GM19238 (cell line): ENCODE measurements around the gene KBTBD3.
A peak's percentile ranks its signal among the peaks of the same experiment; 100 is the strongest.

Experiments
- DNase-seq: peaks from one replicate; pipeline ENCODE4 v3.0.0; 2011; ENCODE audit warnings: low spot score; ENCODE audit not compliant: insufficient read length

Gene KBTBD3, protein sequence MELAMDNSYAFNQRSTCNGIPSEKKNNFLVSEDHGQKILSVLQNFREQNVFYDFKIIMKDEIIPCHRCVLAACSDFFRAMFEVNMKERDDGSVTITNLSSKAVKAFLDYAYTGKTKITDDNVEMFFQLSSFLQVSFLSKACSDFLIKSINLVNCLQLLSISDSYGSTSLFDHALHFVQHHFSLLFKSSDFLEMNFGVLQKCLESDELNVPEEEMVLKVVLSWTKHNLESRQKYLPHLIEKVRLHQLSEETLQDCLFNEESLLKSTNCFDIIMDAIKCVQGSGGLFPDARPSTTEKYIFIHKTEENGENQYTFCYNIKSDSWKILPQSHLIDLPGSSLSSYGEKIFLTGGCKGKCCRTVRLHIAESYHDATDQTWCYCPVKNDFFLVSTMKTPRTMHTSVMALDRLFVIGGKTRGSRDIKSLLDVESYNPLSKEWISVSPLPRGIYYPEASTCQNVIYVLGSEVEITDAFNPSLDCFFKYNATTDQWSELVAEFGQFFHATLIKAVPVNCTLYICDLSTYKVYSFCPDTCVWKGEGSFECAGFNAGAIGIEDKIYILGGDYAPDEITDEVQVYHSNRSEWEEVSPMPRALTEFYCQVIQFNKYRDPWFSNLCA

DNA sequence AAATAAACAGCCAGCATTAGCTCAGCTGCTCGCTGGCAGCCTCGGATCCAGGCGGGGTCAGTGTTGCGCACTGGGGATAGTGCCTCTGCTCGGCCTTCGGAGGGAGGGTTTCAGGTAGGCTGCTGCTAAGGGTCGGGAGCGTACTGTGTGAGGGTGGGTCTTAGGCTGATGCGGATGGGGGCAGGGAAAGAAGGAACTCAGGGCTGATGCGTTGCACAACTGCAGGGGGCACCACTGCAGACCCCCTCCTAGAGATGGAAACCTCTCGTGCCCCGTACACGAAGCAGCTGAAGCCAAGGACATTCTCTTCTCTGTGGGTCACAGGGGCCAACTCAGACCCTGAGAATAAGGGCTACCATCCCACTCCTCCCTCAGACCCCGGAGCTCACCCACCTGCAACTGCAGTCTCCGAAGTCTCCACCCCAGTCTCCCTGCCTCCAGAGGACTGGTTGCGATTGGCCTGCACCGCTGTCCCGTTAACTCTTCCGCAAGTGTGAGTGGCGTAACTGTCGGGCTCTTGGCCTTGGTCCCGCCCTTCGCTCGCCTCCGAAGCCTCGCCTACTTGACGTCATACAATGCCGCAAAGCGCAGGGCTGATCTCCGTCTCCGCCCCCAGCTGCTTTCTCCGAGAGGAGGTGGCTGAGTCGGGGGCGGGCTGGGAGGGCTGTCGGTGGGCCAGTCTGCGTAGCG is at the start of gene KBTBD3:
Gene KBTBD3 (minus strand): TSS at position 429 of the 690 bp plus-strand sequence. CDS start 18,250 bp downstream, outside the sequence.
- DNase-seq = peak; percentile 65

DNA sequence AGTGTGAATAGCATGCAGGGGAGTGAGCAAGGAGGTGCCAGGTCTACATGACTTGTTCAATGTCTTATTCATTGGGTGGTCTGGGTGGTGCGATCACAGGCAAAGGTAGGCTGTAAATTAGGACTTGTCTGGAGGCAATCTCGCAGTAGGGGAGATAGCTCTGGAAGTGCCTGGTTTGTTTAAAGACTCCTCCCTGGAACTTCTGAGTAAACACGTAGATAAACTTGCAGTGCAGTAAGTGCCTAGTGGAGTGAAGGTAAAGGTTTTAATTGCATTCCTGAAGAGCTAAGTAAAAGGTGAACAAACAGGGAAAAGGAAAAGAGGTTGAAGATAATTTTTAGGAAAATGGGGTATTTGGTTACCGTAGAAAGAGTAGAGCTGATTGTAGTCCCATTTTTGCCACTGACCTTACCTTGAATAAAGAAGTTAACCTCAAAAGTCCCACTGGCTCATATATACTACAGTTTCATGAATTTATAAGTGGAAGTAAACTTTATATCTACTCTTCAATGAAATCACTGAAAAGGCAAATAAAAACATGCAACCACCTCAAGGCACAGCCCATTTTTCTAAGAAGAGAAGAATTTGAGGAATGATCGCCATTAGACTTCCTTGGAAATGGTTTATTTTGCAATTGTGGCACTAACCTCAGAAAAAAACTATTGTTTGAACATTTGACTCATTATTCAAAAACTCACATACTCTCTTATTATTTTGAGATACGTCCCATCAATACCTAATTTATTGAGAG is 44.6 kb upstream of the KBTBD3 start:
- no peak for DNase-seq

DNA sequence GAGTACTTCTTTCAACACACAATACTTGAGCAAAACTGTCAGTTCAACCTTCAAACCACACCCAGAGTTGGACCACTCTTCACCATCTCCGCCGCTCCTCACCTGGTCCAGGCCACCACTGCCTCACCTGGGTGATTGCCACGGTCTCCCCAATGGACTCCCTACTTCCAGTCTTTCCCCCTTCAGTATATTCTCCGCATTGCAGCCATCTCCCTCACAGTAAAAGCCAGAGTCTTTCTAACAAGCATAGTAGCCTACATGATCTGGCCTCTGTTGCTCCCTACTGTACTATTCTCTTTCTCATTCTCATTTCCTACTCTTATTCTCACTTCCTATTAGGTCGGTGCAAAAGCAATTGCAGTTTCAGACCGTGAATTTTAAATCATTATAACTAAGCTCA is 28.8 kb upstream of the KBTBD3 start:
- DNase-seq = no peak

DNA sequence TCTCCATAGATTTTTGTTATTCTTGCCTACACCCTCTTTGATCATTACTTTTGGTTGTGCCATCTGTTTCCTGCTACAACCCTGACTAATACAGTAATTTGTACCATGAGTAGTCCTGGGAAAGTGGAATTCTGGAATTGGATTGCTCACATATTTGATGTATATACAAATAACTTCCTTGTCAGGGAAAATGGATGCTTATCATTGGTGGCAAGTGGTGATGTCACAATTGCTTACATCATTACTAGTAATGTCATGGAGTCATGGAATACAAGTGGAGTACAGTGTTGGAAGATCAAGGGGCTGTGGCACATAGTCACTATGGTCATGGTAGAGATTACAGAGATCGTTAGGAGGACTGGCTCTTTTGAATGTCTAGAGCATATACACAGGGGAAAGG is 24.7 kb upstream of the KBTBD3 start:
- no peak for DNase-seq

DNA sequence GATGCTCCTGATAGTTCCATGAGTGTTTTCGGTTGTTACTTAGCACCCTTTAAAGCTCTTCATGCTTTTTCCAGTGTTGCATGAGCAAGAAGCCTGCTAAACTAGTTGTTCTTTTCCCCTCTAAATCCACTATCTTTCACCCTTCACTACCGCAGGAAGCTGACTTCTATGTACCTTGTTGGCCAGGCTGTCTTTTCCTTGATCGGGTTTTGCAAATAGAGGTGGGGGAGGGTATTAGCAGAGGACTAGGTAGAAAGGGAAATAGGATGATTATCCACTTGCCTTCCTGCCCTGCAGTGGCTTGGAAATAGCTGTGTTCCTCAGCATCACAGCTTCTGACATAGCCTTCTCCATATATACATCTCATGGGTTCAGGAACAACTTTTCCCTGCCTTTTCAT is 24.2 kb upstream of the KBTBD3 start:
- no peak for DNase-seq

DNA sequence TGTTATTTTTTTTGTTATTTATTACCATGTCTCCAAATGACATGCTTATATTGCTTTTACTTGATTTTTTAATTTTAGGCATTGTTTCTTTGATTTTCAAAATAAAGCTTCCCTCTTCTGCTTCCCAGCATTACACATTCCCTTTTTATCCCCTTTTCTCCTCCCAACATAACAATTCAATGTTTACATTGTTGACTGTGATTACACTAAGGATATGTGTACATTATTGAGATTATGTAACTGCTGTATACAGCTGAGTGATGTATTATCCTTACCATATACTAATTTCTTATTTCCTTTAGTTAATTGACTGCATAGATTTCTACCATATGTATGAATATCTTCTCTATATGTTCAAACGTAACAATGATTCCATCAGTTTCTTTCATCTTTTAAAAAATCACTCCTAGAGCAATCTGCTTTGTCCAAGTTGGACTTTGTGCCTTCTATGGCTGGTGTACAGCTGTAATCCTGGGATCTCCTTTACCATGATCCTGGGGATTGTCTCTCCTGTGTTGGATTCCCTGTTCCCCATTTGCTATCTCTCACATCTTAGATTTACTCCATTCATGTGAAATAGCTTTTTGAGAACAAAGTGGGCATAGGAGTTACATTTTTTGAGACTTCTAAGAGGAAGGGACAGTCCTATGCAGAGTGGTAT is 21.9 kb upstream of the KBTBD3 start:
- no peak for DNase-seq

DNA sequence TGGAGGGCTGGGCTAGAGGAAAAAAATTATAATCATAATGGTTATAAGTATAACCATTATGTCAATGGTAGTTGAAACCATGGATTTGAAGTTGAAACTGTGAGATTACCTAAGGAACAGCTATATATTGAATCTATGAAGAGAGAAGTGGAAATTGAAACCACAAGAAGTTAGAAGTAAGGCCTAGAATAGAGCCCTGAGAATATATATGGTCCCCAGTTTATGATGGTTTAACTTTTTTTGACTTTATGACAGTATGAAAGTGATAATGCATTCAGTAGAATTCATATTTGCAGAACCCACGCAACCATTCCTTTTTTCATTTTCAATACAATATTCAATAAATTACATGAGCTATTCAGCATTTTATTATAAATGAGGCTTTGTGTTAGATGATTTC is 15.3 kb upstream of the KBTBD3 start:
- no peak for DNase-seq

DNA sequence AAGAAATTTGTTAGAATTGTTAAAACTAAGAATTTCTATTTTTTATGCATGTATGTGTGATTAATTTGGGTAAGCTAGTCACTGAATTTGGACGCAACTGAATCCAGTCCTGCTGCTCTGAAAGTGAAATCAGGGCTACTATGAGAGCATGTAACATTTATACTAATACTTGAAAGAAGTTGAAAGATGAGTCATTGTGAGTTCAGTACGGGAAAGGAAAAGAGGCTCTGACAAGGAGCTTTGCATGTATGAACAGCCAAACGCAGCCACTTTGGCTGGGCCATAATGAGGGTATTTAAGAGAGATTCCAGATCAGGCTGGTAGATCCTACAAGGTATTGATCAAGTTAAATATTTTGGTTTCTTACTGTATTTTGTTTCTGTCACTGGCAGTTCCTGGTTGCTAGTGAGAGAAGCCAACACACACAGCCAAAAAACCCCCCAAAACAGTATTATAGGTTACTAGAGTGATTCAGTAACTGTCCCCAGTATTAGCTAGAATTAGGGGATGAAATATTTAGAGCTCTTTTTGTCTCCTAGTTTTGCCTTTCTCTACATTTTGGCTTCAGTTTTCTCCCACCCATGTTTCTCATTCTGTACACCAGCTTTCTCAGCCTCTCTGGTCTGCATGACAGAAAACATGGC is 14.5 kb upstream of the KBTBD3 start:
- DNase-seq = peak; percentile 21

DNA sequence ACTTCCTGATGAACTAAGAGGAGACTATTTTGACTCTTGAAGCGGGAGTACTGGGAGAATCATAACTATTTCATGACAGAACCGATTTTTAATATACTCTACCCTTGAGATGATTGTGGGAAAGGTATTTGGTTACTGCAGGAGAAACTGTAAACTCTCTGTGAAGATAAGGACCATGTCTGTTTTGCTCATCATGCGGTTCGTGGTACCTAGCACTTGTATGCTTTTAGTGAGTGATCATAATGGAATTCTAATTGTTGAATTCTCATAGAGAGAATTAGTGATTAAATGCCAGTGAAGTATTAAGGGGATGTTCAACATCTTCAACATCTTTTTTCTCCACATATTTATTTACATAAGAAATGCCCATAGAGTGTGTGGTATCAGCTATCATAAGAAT is 11.7 kb upstream of the KBTBD3 start:
- no peak for DNase-seq

DNA sequence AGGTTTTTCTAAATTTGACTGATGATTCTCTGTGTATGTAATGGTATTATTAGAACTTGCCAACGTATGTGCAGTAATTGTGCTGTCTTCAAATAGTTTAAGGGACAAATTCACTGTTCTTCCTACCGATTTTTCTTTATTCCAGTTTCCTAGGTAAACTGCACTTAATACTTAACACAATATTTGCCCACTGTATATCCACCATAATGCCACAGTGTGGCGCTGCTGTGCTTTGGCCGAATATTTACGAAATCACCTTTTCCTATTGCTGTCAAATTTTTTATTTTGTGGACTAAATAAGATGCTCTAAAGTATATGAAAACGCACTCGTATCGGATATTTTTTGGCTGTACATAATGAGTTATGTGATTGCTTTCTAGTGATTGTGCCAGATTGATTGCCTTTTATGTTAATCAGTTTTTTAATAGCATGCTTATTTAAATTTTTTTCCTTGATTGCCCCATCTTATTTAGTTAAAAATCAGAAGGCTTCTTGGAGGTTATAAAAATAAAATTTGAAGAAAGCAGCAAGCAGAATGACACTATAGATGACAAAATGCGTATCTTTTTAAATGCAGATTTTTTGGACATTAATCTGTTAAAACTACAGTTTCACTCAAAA is 10.8 kb upstream of the KBTBD3 start:
- DNase-seq = no peak

DNA sequence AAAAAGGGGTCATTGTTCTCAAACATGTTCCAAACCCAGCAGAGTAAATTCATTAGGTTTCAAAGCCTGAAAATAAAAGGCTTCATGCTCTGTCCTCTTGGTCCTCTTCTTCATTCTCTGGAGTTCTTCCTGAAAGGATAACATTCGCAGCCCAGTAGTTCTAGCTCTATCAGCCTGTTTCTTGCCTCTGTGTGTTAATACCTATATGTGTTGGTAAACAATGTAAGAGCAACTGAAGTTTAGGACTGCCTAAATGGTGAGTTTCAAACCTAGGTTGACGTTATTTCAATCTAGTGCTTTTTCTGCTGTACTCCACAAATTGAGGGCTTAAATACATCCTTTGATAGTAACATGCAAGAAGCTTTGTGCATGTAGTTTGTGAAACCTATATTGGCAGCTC is 9.7 kb upstream of the KBTBD3 start:
- DNase-seq = no peak

DNA sequence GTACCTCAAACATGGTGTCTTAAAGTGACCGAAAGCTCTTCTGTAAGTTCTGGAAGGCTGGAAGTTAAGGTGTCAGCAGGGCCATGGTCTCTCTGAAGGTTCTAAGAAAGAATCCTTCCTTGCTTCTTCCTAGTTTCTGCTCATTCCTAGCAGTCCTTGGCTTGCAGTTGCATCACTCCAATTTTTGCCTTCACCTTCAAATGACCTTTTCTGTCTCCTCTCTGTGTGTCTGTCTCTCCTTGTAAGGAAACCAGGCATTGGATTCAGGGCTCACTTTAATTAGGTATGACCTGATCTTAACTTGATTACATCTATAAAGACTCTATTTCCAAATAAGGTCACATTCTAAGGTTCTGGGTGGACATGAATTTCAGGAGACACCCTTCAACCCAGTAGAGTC is 9.0 kb upstream of the KBTBD3 start:
- no peak for DNase-seq

DNA sequence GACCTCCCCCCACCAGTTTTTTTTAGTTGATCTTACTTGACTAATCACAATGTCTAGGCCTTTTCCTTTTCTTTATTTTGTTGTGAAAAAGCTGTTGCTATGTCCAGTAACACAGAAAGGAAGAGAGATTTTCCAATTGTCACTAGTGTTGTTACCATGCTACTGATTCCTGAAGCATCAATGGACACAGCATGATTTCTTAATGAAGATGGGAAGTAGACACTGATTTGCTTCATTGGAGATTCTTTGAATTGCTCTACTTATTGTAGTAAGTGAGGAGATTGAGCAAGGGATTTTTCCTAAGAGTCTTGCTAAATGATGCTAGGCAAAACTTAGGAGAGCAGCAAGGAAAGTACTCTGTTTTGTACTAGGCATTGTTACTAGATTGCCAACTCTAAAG is 4.9 kb upstream of the KBTBD3 start:
- no peak for DNase-seq

DNA sequence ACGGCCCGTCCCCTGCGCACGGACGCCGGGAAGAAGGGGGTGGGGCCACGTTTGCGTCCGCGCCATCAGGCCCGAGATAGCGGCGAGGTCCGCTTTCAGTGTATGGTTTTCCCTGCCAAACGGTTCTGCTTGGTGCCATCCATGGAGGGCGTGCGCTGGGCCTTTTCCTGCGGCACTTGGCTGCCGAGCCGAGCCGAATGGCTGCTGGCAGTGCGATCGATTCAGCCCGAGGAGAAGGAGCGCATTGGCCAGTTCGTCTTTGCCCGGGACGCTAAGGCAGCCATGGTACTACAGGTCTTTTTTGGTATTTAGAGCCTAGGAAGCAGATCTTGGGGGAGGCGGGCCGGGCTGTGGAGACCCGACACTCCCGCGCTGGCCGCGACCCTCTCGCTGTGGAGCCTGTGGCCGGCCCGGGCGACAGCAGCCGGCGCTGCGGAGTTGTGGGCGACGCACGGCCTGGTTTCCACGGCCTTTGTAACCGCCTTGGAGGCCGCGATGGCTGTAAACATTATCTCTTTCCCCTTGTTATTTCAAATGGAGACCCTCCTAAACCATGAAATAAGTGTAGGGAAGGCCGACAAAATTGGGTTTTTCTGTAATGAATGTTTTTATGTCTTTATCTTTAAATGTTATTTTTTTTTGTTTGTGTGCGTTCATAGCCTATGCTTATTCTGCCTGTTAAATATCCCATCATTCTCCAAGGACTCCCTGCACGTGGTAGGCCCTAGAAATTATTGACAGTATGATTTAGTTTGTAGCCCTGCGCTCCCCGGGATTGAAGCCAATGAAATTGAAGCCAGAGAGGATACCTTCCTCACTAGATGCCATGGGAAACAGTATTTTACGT is 685 bp upstream of the KBTBD3 start, which contains the start of gene AASDHPPT:
Gene AASDHPPT (plus strand): TSS at position 54 of the 847 bp plus-strand sequence. CDS start 49 bp downstream, at position 103.
- DNase-seq = no peak

DNA sequence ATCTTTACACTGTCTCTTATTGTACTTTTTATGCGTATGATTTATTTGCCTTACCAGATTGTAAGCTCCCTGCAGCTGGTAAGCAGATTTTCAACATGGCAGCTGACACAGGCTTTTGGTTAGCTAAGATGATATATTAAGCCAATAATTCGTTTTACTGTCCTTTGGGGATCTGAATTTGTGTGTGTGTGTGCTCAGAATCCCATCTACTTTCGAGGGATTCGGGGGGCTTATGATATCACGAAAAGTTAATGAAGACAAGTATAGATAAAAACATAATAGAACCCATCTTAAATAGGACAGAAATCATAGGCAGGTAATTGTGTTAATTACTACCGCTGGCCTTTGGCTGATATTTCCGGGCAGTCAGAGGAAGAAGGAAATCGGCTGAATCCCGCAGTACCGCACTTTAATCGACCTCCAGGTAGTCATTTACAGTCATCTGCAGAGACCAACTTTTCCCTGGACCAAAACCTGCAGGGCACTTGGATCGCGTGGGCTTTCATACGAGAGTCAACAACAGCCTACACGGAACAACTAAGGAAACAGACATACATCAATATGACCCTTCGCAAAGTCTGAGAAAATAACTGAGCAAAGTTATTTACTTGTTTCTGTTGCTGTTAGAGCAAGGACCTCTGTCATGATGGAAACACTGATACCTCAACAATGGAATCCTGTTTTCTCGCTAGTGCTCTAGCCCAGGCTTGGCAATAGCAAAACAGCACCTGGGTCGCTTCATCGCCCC is 802 bp downstream of the KBTBD3 start:
- no peak for DNase-seq

DNA sequence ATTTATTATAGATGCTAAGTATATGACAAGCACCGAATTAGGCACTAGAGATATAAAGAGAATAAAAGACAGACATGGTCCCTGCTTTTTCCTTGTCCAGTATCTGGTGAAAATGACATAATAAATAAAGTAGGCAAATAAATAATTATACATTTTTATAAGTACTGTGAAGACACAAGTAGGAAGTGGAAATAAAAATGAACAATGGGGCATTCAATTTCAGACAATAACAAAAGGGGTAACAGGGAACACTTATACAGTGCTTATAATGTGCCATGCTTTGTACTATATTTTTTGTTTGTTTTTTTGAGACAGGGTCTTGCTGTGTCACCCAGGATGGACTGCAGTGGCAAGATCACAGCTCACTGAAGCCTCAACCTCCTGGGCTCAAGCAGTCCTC is 4.3 kb downstream of the KBTBD3 start:
- no peak for DNase-seq

DNA sequence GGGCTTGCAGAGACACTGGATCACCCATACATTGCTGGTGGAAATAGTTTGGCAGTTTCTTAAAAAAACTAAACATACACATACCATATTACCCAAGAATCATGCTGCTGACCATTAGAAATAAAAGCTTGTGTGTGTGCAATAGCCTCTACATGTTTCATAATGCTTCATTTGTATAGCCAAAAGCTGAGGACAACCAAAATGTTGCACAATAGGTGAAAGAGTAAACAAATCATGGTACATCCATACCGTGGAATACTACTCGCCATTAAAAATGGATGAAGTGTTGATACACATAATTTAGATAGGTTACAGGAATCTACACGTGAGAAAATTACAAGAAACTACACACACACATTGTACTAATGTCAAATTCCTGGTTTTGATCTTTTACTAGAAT is 6.5 kb downstream of the KBTBD3 start:
- DNase-seq = no peak

DNA sequence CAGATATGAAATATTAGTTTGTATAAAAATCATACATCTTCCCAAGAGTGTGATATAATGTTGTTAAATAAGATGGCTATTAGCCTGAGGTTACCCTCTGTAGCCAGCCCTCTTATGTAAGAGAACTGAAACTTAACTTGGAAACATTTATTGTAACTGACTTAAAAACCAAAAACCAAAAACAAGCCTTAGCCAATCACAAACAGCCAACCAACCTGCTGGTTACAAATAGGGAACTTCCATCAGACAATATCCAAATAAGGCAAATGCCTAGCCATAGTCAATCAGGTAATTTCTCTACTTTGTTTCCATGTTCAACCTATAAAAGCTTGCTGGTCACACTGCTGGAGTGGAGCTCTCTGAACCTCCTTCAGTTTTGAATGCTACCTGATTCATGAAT is 14.1 kb downstream of the KBTBD3 start:
- no peak for DNase-seq
